Uterus (tissue), 4 donors: ENCODE results near the gene IL17D. TPM values are rescaled to one million over a fixed set of nuclear protein-coding genes. Genes with fewer than 3 reads are reported as not detected.
A peak's percentile ranks its signal among the peaks of the same experiment; 100 is the strongest.

ENCODE experiments used
- DNase-seq, 2 donors: peaks; one replicate each; pipeline ENCODE4 v3.0.0-alpha.2; 2019 to 2020
- H3K27ac ChIP-seq, 2 donors: fragments of 200-600 bp; sonication (generic); 1 replicate in 1 of 2; 2 replicates in 1 of 2; pipeline ENCODE4 v1.5.1; 2016 to 2018
- H3K27me3 ChIP-seq, 2 donors: fragments of 200-600 bp; sonication (generic); one replicate each; pipeline ENCODE4 v1.5.1; 2018 to 2019; ENCODE audit warnings: control low read depth in 1 of 2
- H3K36me3 ChIP-seq, 2 donors: fragments of 200-600 bp; sonication (generic); one replicate each; pipeline ENCODE4 v1.5.1; 2019; ENCODE audit warnings: control low read depth in 1 of 2
- H3K4me1 ChIP-seq, 2 donors: fragments of 200-600 bp; sonication (generic); one replicate each; pipeline ENCODE4 v1.5.1; 2018 to 2019; ENCODE audit warnings: control low read depth in 1 of 2
- H3K4me3 ChIP-seq, 2 donors: fragments of 200-600 bp; sonication (generic); 1 replicate in 1 of 2; 2 replicates in 1 of 2; pipeline ENCODE4 v1.5.1; 2018 to 2019; ENCODE audit warnings: mild to moderate bottlenecking in 1 of 2
- H3K9me3 ChIP-seq, 2 donors: fragments of 200-600 bp; sonication (generic); one replicate each; pipeline ENCODE4 v1.5.1; 2019; ENCODE audit warnings: control low read depth in 1 of 2
- CTCF ChIP-seq, 4 experiments: fragments of 200-600 bp in 2 of 4; fragments of 450-650 bp in 2 of 4; sonication (generic) in 2 of 4; IDR thresholded peaks; one replicate each; pipeline ENCODE4 v1.5.1; 2016 to 2019; ENCODE audit warnings: antibody characterized with exemption in 4 of 4, mild to moderate bottlenecking in 2 of 4, moderate library complexity in 1 of 4
- POLR2A ChIP-seq, 2 donors: fragments of 450-650 bp; IDR thresholded peaks; one replicate each; pipeline ENCODE4 v1.6.1; 2016; ENCODE audit warnings: antibody characterized with exemption in 2 of 2, mild to moderate bottlenecking in 1 of 2, moderate library complexity in 1 of 2
- intact Hi-C: fragments of 100-400 bp; cut with DNase I; formaldehyde crosslinking; loops from one replicate; pipeline ENCODE4 v1.15.1; 2023; ENCODE audit warnings: low total_unique reads
- total RNA-seq, 4 donors: library from RNA; depleted of rRNA in 3 of 4; stranded (reverse); fragments of >200 nt in 3 of 4; gene quantifications; one replicate each; pipeline versions ENCODE4 v1.1.0 to v1.2.4, GENCODE V29; 2014 to 2023
- donor health status: DM: yes; HTN: yes; CAD: no.

Gene IL17D
- total RNA-seq, 4 donors from 2014 or later, result 2.7 to 5.6 TPM; not detected in 2

GRCh38 chr13:20703780-20704458, 420 bp downstream of the IL17D start:
- peak overlapping the region; percentile 49 to 63 for H3K27ac ChIP-seq
- H3K4me1 ChIP-seq, result no peaks in the 10 kb centered on the region
- peak; percentile 53 to 73 for DNase-seq
- peak overlapping the region; percentile 25 to 62 for H3K4me3 ChIP-seq
- H3K9me3 ChIP-seq, result no peaks in the 10 kb centered on the region
- TF ChIP-seq POLR2A (IDR thresholded peaks at IDR 0.05), result peak in 1 of 2 donors; percentile 65
- TF ChIP-seq CTCF (IDR thresholded peaks at IDR 0.05), result peak in 3 of 4 experiments; percentile 72 to 89 (median 73)
- intact Hi-C loops, result no loop called here
- no peaks in the 10 kb centered on the region for H3K36me3 ChIP-seq
- H3K27me3 ChIP-seq, result no peaks in the 10 kb centered on the region

- H3K4me1 ChIP-seq, result no peaks in the 10 kb centered on the region
- no peak for TF ChIP-seq POLR2A (IDR thresholded peaks at IDR 0.05)
- no peak for TF ChIP-seq CTCF (IDR thresholded peaks at IDR 0.05)
- intact Hi-C loops, result no loop called here
- DNase-seq, result no peak
- no peaks in the 10 kb centered on the region for H3K27me3 ChIP-seq
- H3K4me3 ChIP-seq, result peak overlapping the region; percentile 25 to 62
- H3K36me3 ChIP-seq, result no peaks in the 10 kb centered on the region
- no peaks in the 10 kb centered on the region for H3K9me3 ChIP-seq
- peak overlapping the region in 1 of 2 donors; percentile 63 for H3K27ac ChIP-seq
These were observed 1.1 kb downstream of the IL17D start for GRCh38 chr13:20704459-20705069.

GRCh38 chr13:20706661-20707060, 3.2 kb downstream of the IL17D start:
- intact Hi-C loops, result no loop called here
- DNase-seq, result no peak
- Histone ChIP-seq H3K9me3 (no peaks in the 10 kb centered on the region), H3K4me3 (no peak overlapping the region), H3K27ac (no peak overlapping the region), H3K4me1 (no peaks in the 10 kb centered on the region), H3K27me3 (no peaks in the 10 kb centered on the region), H3K36me3 (no peaks in the 10 kb centered on the region)
- no peak for TF ChIP-seq CTCF (IDR thresholded peaks at IDR 0.05)
- TF ChIP-seq POLR2A (IDR thresholded peaks at IDR 0.05), result no peak

- H3K27me3 ChIP-seq, result no peaks in the 10 kb centered on the region
- no peaks in the 10 kb centered on the region for H3K4me1 ChIP-seq
- no peak overlapping the region for H3K27ac ChIP-seq
- TF ChIP-seq POLR2A (IDR thresholded peaks at IDR 0.05) (no peak), CTCF (IDR thresholded peaks at IDR 0.05) (no peak)
- DNase-seq, result no peak
- no peaks in the 10 kb centered on the region for H3K9me3 ChIP-seq
- H3K36me3 ChIP-seq, result no peaks in the 10 kb centered on the region
- H3K4me3 ChIP-seq, result no peak overlapping the region
- intact Hi-C loops, result no loop called here
These were observed 4.7 kb downstream of the IL17D start for GRCh38 chr13:20708216-20708615.

GRCh38 chr13:20709369-20709768, 5.9 kb downstream of the IL17D start:
- Histone ChIP-seq H3K4me3 (no peak overlapping the region), H3K4me1 (no peaks in the 10 kb centered on the region), H3K27me3 (no peaks in the 10 kb centered on the region), H3K27ac (no peak overlapping the region), H3K36me3 (no peaks in the 10 kb centered on the region), H3K9me3 (no peaks in the 10 kb centered on the region)
- TF ChIP-seq POLR2A (IDR thresholded peaks at IDR 0.05) (no peak), CTCF (IDR thresholded peaks at IDR 0.05) (no peak)
- intact Hi-C loops, result no loop called here
- DNase-seq, result no peak
